SU-DHL-6 (cell line): ENCODE measurements around the gene COL18A1.

ENCODE experiments used
- CTCF ChIP-seq: fragments of 200-600 bp; sonication (generic); IDR thresholded peaks from one replicate; pipeline ENCODE4 v1.5.1; 2017; ENCODE audit warnings: antibody characterized with exemption, mild to moderate bottlenecking, low read length, moderate library complexity; ENCODE audit not compliant: insufficient read depth, poor library complexity, severe bottlenecking
- EZH2phosphoT487 ChIP-seq: fragments of 200-600 bp; sonication (generic), shearing (Covaris generic); conservative IDR thresholded peaks from 2 replicates; pipeline ENCODE4 v1.6.1; 2018; ENCODE audit warnings: mild to moderate bottlenecking, antibody characterized with exemption, low read length, moderate library complexity, mixed read lengths

- no peak for TF ChIP-seq CTCF
- TF ChIP-seq EZH2phosphoT487 = no peak
These were observed 29.1 kb downstream of the COL18A1 start for GRCh38 chr21:45433911-45434644.
